ENCODE measurements around the gene RFFL.

DNA sequence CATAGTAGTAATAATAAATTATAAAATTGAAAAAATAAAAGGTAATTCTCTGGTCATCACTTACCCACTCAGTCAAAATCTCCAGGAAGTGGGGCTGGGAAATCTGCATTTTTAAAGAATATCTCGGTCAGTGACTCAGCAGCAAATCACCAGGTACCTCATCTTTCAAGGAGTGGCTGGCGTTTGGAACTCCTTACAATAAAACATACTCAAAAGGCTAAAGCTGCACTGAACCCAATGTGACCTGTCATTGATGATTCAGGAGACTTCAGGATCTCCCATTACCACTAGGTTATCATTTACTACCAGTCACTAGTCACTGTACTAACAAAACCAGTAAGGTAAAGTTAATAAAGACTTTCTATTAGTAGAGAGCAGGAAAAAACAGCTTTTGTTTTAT, 21.5 kb upstream of the RFFL start:
- TF ChIP-seq, protein P1, sequence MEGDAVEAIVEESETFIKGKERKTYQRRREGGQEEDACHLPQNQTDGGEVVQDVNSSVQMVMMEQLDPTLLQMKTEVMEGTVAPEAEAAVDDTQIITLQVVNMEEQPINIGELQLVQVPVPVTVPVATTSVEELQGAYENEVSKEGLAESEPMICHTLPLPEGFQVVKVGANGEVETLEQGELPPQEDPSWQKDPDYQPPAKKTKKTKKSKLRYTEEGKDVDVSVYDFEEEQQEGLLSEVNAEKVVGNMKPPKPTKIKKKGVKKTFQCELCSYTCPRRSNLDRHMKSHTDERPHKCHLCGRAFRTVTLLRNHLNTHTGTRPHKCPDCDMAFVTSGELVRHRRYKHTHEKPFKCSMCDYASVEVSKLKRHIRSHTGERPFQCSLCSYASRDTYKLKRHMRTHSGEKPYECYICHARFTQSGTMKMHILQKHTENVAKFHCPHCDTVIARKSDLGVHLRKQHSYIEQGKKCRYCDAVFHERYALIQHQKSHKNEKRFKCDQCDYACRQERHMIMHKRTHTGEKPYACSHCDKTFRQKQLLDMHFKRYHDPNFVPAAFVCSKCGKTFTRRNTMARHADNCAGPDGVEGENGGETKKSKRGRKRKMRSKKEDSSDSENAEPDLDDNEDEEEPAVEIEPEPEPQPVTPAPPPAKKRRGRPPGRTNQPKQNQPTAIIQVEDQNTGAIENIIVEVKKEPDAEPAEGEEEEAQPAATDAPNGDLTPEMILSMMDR (IDR thresholded peaks at IDR 0.05) = no peak
- no peak for TF ChIP-seq POLR2A (IDR thresholded peaks at IDR 0.05)
